Effector memory CD4-positive, alpha-beta T cell (primary cell): Measurements from ENCODE around the gene UEVLD.

ENCODE experiments used
- DNase-seq, 3 donors: peaks; one replicate each; pipeline ENCODE4 v3.0.0-alpha.2; 2020
- H3K27ac ChIP-seq: 2 replicates; pipeline ENCODE4 v1.7.0; 2013; ENCODE audit warnings: mild to moderate bottlenecking, low read length, moderate library complexity; ENCODE audit not compliant: insufficient read depth, poor library complexity, severe bottlenecking
- H3K27me3 ChIP-seq: replicated peaks from 2 replicates; pipeline ENCODE4 v1.7.0; 2013; ENCODE audit warnings: mild to moderate bottlenecking, low read length; ENCODE audit not compliant: insufficient read depth, control insufficient read depth, poor library complexity, severe bottlenecking
- H3K36me3 ChIP-seq: 2 replicates; pipeline ENCODE4 v1.7.0; 2013; ENCODE audit warnings: mild to moderate bottlenecking, low read length, moderate library complexity; ENCODE audit not compliant: control insufficient read depth, insufficient read depth
- H3K4me1 ChIP-seq: 2 replicates; pipeline ENCODE4 v1.7.0; 2013; ENCODE audit warnings: low read length, mild to moderate bottlenecking; ENCODE audit not compliant: control insufficient read depth, insufficient read depth, poor library complexity, severe bottlenecking
- H3K4me3 ChIP-seq: 2 replicates; pipeline ENCODE4 v1.7.0; 2013; ENCODE audit warnings: low read length, low read depth, mild to moderate bottlenecking; ENCODE audit not compliant: insufficient read depth, poor library complexity, severe bottlenecking
- H3K9me3 ChIP-seq: 2 replicates; pipeline ENCODE4 v1.7.0; 2013; ENCODE audit warnings: mild to moderate bottlenecking, low read length, moderate library complexity; ENCODE audit not compliant: control insufficient read depth

Gene UEVLD

DNA sequence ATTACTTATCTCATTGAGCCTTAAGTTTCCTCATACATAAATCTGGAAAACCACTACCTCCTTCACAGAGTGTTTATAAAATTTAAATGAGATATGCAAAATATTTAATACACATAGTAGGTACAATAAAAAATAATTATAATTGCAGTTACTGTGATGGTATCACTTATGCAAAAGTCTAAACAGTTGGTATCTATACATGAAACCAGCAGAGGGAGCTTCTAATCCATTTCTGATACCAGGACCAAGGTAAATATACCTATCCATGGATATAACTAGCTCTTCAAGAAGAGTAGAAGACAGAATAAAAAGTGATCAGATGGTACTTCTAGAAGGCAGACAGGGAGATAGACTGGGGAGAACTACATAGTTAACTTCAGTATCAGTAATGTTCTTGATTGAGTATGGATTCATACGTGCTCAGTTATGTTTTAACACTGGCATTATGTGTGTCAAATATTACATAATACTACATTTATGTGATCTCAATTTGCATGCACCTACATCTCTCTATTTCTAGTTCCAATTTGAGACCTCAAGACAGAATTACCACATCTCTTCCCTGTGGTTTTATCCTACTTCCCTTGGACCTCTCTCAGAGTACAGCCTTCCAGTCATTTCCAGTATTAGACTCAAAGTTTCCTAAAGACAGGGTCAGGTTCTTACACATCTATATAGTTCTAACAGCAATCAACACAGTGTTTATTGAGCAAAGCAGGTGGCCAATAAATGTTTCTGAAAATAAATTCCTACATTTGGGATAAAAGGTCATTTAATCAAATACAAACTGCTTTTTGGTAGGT lies 48.1 kb downstream of the UEVLD start:
- Histone ChIP-seq H3K27me3 (no peaks in the 10 kb centered on the region), H3K4me1 (no peaks in the 10 kb centered on the region), H3K4me3 (no peak overlapping the region), H3K36me3 (no peaks in the 10 kb centered on the region), H3K27ac (no peak overlapping the region), H3K9me3 (no peaks in the 10 kb centered on the region)
- no peak for DNase-seq

DNA sequence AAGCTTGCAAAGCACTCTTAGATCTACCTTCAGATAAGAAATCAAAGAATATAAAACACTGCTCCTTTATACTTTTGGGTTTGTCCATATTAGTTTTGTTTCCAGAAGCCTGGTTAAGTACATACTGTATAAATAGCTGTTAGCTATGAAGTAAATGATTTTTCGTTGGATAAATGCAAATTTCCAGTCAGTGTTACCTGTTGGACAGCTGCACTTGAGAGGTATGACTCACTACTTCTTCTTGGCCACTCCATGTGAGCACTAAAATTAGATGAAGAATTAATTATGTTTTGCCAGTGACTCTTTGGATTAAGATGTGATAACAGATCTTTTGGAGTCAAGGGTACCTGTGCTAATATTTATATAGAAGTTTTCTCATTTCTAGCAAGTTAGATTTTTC lies 52.3 kb downstream of the UEVLD start:
- H3K27me3 ChIP-seq = no peaks in the 10 kb centered on the region
- DNase-seq = no peak
- no peaks in the 10 kb centered on the region for H3K36me3 ChIP-seq
- H3K27ac ChIP-seq = no peak overlapping the region
- H3K4me3 ChIP-seq = no peak overlapping the region
- H3K4me1 ChIP-seq = no peaks in the 10 kb centered on the region
- no peaks in the 10 kb centered on the region for H3K9me3 ChIP-seq

DNA sequence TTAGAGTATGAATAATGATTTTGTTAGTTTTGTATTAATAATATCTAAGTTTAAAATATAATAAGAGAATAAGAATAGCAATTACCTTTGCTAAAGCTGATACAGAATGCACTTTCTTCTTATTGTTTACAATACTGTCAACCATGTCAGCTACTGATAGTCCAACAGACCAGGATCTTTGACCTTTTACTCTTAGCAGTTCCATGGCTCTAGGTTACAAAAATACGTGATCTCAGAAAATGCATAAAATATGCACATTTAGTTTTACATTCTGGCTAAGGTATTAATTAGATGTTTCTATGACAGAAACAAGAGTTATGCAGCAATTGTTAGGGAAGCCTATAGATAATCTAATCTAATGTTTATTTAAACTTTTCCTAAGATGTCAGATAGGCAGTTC lies 54.3 kb downstream of the UEVLD start:
- DNase-seq = no peak
- Histone ChIP-seq H3K36me3 (no peaks in the 10 kb centered on the region), H3K4me3 (no peak overlapping the region), H3K27ac (no peak overlapping the region), H3K9me3 (no peaks in the 10 kb centered on the region), H3K4me1 (no peaks in the 10 kb centered on the region), H3K27me3 (no peaks in the 10 kb centered on the region)

GRCh38 chr11:18533365-18533764 lies 55.2 kb downstream of the UEVLD start:
- no peaks in the 10 kb centered on the region for H3K27me3 ChIP-seq
- no peak for DNase-seq
- no peak overlapping the region for H3K27ac ChIP-seq
- H3K9me3 ChIP-seq = no peaks in the 10 kb centered on the region
- no peak overlapping the region for H3K4me3 ChIP-seq
- H3K4me1 ChIP-seq = no peaks in the 10 kb centered on the region
- no peaks in the 10 kb centered on the region for H3K36me3 ChIP-seq

GRCh38 chr11:18527512-18527911 lies 61.0 kb downstream of the UEVLD start:
- no peak for DNase-seq

GRCh38 chr11:18526521-18527296 lies 61.8 kb downstream of the UEVLD start, which contains the start of gene TSG101:
TSG101 (minus strand) TSS chr11:18526942; CDS start chr11:18526816, 126 bp downstream.
- no peaks in the 10 kb centered on the region for H3K9me3 ChIP-seq
- H3K4me3 ChIP-seq = peak within 1 kb of the TSS; percentile 83
- peaks cover 3% of the 10 kb centered on the region for H3K36me3 ChIP-seq
- peak; percentile 84 to 91 (median 90) for DNase-seq
- H3K27ac ChIP-seq = peak within 1 kb of the TSS; percentile 100
- H3K27me3 ChIP-seq = no peaks in the 10 kb centered on the region
- H3K4me1 ChIP-seq = peaks cover 8% of the 10 kb centered on the region

More at GRCh38 chr11:18527512-18527911, 61.0 kb downstream of the UEVLD start:
- Histone ChIP-seq H3K4me1 (peaks cover 8% of the 10 kb centered on the region), H3K27me3 (no peaks in the 10 kb centered on the region), H3K36me3 (peaks cover 3% of the 10 kb centered on the region), H3K4me3 (peak overlapping the region; percentile 83), H3K9me3 (no peaks in the 10 kb centered on the region), H3K27ac (peak overlapping the region; percentile 100)

DNA sequence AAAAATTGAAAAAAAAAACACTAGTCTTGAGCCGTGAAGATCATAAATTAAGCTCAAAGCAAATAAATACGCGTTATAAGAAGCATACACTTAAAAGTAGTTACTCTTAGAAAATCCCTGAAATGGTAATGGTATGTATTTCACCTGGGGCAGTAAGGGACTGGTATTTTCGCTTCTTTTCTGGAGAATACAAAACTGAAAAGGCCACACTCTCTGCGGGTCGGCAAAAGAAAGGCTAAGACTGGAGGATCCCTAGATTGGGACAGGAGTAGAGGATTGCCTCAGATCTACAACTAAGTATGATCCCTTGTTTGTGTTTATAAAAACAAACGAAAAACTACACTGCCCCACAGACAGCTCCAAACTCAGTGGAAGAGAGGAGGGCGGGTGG lies 62.4 kb downstream of the UEVLD start:
- peaks cover 3% of the 10 kb centered on the region for H3K36me3 ChIP-seq
- DNase-seq = no peak
- no peaks in the 10 kb centered on the region for H3K27me3 ChIP-seq
- H3K9me3 ChIP-seq = no peaks in the 10 kb centered on the region
- H3K4me3 ChIP-seq = peak overlapping the region; percentile 83
- H3K27ac ChIP-seq = peak overlapping the region; percentile 100
- peaks cover 8% of the 10 kb centered on the region for H3K4me1 ChIP-seq

- Histone ChIP-seq H3K9me3 (no peaks in the 10 kb centered on the region), H3K4me3 (no peak overlapping the region), H3K27ac (peak overlapping the region; percentile 16), H3K36me3 (peaks cover 6% of the 10 kb centered on the region), H3K4me1 (peaks cover 8% of the 10 kb centered on the region), H3K27me3 (no peaks in the 10 kb centered on the region)
- DNase-seq = no peak
These were observed 64.3 kb downstream of the UEVLD start for GRCh38 chr11:18524248-18524647.

DNA sequence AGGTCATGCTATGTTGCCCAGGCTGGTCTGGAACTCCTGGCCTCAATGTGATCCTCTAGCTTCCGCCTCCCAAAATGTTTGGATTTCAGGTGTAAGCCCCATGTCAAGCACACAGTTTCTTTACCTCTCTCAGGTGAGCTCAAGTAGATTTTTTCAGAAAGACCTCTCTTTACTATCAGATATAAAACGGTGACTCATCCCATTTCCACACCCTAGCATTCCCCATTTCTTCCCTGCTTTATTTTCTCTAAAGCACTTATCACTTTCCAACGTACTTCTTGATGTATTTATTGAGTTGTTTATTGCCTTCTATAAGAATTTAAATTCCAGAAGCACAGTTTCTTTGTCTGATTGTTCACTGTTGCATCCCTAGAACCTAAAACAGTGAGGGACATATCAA lies 65.5 kb downstream of the UEVLD start:
- no peaks in the 10 kb centered on the region for H3K27me3 ChIP-seq

GRCh38 chr11:18522388-18522787 lies 66.1 kb downstream of the UEVLD start:
- Histone ChIP-seq H3K27me3 (no peaks in the 10 kb centered on the region), H3K27ac (no peak overlapping the region)
- DNase-seq = no peak

More for the DNA sequence above, 65.5 kb downstream of the UEVLD start:
- Histone ChIP-seq H3K9me3 (no peaks in the 10 kb centered on the region), H3K4me3 (no peak overlapping the region), H3K4me1 (peaks cover 8% of the 10 kb centered on the region), H3K27ac (no peak overlapping the region), H3K36me3 (peaks cover 6% of the 10 kb centered on the region)
- DNase-seq = no peak

More at GRCh38 chr11:18522388-18522787, 66.1 kb downstream of the UEVLD start:
- Histone ChIP-seq H3K9me3 (no peaks in the 10 kb centered on the region), H3K36me3 (peaks cover 6% of the 10 kb centered on the region), H3K4me1 (peaks cover 8% of the 10 kb centered on the region), H3K4me3 (no peak overlapping the region)
